Measurements from ENCODE around the gene METAP2.

METAP2 gene

DNA sequence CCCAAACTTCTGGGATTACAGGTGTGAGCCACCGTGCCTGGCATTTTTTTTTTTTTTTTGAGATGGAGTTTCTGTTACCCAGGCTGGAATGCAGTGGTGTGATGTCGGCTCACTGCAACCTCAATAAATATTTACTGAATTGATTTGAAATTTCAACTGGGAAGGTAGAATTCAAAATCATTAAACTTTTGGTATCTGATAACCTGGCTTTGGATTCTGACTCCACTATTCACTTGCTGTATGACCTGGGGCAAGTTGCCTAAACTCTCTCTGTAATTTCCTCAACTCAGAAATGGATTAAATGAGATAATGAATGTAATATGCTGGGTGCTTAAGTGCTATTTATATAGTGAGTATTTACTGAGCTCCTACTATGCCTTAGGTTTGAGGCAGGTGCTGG, 8.7 kb upstream of the METAP2 start:
- no peak overlapping the region for H3K4me3 ChIP-seq (ENCODE audit: low read depth, low read length)
- no peaks in the 10 kb centered on the region for H3K36me3 ChIP-seq (replicated peaks)
- no peaks in the 10 kb centered on the region for H3K27me3 ChIP-seq (replicated peaks)
- no peak for DNase-seq
- no peak overlapping the region for H3K27ac ChIP-seq
- in situ Hi-C loops (cut with HindIII; ENCODE audit: low pct_ligation_motif_present, low sequenced_read_pairs): no loop called here
- TF ChIP-seq, protein P1, sequence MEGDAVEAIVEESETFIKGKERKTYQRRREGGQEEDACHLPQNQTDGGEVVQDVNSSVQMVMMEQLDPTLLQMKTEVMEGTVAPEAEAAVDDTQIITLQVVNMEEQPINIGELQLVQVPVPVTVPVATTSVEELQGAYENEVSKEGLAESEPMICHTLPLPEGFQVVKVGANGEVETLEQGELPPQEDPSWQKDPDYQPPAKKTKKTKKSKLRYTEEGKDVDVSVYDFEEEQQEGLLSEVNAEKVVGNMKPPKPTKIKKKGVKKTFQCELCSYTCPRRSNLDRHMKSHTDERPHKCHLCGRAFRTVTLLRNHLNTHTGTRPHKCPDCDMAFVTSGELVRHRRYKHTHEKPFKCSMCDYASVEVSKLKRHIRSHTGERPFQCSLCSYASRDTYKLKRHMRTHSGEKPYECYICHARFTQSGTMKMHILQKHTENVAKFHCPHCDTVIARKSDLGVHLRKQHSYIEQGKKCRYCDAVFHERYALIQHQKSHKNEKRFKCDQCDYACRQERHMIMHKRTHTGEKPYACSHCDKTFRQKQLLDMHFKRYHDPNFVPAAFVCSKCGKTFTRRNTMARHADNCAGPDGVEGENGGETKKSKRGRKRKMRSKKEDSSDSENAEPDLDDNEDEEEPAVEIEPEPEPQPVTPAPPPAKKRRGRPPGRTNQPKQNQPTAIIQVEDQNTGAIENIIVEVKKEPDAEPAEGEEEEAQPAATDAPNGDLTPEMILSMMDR (IDR thresholded peaks at IDR 0.05; ENCODE audit: low read depth, low read length, missing control alignments): no peak

DNA sequence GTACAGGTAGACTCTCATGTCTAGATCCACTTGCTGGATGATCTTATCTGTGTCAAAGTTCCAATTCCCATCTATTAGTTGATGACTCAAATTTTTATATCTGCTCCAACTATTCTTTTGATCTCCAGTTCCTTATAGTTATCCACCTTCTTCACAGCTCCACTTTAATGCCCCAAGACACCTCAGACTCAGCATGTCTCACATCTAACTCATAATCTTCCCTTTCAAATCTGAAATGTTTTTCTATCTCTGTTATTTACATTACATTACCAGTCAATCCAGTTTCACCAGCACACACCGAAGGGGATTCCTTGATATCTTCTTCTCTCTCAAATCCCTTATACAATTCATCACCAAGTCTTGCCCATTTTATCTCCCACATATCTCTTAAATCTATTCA, 3.7 kb upstream of the METAP2 start:
- TF ChIP-seq, protein P1 (IDR thresholded peaks at IDR 0.05; ENCODE audit: low read depth, low read length, missing control alignments): no peak
- Histone ChIP-seq H3K36me3 (replicated peaks) (no peaks in the 10 kb centered on the region), H3K27me3 (replicated peaks) (no peaks in the 10 kb centered on the region), H3K4me3 (ENCODE audit: low read depth, low read length) (no peak overlapping the region), H3K27ac (no peak overlapping the region)
- DNase-seq: no peak
- in situ Hi-C loops (cut with HindIII; ENCODE audit: low pct_ligation_motif_present, low sequenced_read_pairs): no loop called here

DNA sequence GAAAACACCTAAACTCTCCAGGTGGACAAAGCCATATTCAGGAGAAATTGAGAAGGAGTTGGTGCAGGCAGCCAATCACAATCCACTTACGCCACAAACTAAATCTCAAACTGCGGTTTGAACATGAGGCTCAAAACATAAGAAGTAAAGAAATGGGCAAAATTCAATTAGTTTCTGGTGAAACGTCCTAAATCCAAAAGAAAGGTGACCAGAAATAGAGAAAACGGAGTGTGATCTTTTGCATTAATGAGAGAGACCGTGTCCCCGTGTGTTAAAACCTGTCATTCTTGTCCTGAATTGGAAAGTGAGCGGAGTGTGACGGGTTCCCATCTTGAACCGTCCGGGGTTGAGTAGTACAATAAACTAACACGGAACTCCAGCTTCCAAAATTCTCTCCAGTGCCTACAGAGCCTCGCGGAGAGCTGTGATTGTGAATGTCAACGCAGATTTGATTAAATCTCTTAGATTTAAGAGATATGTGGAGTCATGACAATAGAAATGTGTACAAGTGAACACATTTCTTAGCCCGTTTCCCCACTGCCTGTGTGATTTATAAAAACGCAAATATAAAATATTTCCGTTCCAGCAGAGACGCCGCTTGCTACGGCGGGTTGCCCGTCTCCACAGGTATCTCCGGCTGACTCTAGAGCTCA, 595 bp upstream of the METAP2 start:
- TF ChIP-seq, protein P1 (IDR thresholded peaks at IDR 0.05; ENCODE audit: low read depth, low read length, missing control alignments): no peak
- Histone ChIP-seq H3K27me3 (replicated peaks) (no peaks in the 10 kb centered on the region), H3K27ac (peak overlapping the region; percentile 78), H3K36me3 (replicated peaks) (no peaks in the 10 kb centered on the region), H3K4me3 (ENCODE audit: low read depth, low read length) (peak overlapping the region; percentile 95)
- in situ Hi-C loops (cut with HindIII; ENCODE audit: low pct_ligation_motif_present, low sequenced_read_pairs): no loop called here
- DNase-seq: peak; percentile 28

DNA sequence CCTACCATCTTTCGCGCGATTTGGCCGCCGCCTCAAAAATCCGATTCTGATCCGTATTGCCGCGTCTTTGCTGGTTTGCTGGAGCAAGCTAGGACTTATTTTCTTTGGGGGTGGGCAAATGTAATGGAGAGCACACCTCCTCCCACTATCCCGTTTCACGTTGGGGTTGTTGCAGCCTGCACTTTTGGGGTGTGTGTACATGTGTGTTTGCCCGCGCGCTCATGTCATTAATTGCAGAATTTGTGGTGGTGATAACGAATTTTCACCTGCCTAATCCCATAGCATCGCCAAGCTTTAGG, 657 bp downstream of the METAP2 start:
- in situ Hi-C loops (cut with HindIII; ENCODE audit: low pct_ligation_motif_present, low sequenced_read_pairs): no loop called here
- H3K27me3 ChIP-seq (replicated peaks): no peaks in the 10 kb centered on the region
- no peak for DNase-seq

DNA sequence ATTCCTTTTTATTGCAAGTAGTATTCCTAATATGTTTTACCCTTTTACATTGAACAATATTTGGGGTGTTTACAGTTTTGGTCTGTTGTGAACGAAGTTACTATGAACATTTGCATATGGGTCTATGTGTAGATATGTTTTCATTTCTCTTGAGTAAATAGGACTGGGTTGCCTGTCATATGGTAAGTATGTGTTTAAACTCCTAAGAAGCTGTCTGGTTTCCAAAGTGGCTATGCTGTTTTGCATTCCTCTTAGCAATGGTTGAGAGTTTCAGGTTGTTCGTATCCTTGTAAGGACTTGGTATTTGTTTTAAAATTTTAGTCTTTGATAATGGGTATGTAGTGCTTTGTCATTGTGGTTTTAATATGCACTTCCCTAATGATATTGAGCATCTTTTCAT, 6.3 kb downstream of the METAP2 start:
- peak overlapping the region; percentile 58 for H3K27ac ChIP-seq
- in situ Hi-C loops (cut with HindIII; ENCODE audit: low pct_ligation_motif_present, low sequenced_read_pairs): no loop called here
- no peak overlapping the region for H3K4me3 ChIP-seq (ENCODE audit: low read depth, low read length)
- DNase-seq: peak; percentile 44
- peaks cover 16% of the 10 kb centered on the region for H3K36me3 ChIP-seq (replicated peaks)
- H3K27me3 ChIP-seq (replicated peaks): no peaks in the 10 kb centered on the region
- TF ChIP-seq, protein P1 (IDR thresholded peaks at IDR 0.05; ENCODE audit: low read depth, low read length, missing control alignments): no peak

More for the DNA sequence above, 657 bp downstream of the METAP2 start:
- H3K36me3 ChIP-seq (replicated peaks): peaks cover 7% of the 10 kb centered on the region
- H3K4me3 ChIP-seq (ENCODE audit: low read depth, low read length): peak overlapping the region; percentile 95
- peak overlapping the region; percentile 78 for H3K27ac ChIP-seq
- TF ChIP-seq, protein P1 (IDR thresholded peaks at IDR 0.05; ENCODE audit: low read depth, low read length, missing control alignments): no peak

DNA sequence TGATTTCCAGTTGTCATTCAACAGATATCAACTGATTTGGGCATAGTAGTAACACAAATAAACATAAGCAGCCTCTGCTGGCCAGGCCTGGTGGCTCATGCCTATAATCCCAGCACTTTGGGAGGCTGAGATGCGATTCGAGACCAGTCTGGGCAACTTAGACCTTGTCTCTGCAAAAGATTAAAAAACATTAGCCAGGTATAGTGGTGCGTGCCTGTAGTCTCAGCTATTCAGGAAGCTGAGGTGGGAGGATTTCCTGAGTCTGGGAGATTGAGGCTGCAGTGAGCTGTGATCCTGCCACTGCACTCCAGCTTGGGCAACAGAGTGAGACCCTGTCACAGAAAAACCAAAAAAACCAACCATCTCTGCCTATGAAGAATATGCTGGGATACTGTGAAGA, 7.1 kb downstream of the METAP2 start:
- H3K27ac ChIP-seq: peak overlapping the region; percentile 58
- in situ Hi-C loops (cut with HindIII; ENCODE audit: low pct_ligation_motif_present, low sequenced_read_pairs): no loop called here
- H3K36me3 ChIP-seq (replicated peaks): peaks cover 20% of the 10 kb centered on the region
- no peak for DNase-seq
- H3K27me3 ChIP-seq (replicated peaks): no peaks in the 10 kb centered on the region
- TF ChIP-seq, protein P1 (IDR thresholded peaks at IDR 0.05; ENCODE audit: low read depth, low read length, missing control alignments): peak; percentile 14
- no peak overlapping the region for H3K4me3 ChIP-seq (ENCODE audit: low read depth, low read length)

All from brain microvascular endothelial cell (primary cell).